Activated CD4-positive, alpha-beta T cell treated with anti-CD3 and anti-CD28 coated beads for 1 hour (primary cell): ENCODE measurements around the gene DYNC1LI1.
"Not testable (repeated sequence)": the region's sequence is repeated elsewhere in the genome, so short reads cannot be mapped to it uniquely, and the experiment has no call there.

Experiments
- DNase-seq: peaks from one replicate; pipeline ENCODE4 v3.0.0-alpha.2; 2020

Gene DYNC1LI1

DNA sequence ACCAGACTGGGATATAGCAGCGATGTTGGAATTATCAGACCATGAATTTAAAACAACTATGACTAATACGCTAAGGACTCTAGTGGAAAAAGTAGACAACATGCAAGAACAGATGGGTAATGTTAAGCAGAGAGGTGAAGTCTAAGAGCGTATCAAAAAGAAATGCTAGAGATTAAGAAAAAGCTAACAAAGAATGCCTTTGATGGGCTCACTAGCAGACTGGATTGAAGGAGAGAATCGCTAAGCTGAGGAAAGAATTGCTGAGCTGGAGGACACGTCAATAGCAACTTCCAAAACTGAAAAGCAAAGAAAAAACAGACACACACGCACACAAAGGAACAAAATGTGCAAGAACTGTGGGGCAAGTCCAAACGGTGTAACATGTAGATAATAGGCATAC lies 48.0 kb downstream of the DYNC1LI1 start:
- DNase-seq, result no peak

DNA sequence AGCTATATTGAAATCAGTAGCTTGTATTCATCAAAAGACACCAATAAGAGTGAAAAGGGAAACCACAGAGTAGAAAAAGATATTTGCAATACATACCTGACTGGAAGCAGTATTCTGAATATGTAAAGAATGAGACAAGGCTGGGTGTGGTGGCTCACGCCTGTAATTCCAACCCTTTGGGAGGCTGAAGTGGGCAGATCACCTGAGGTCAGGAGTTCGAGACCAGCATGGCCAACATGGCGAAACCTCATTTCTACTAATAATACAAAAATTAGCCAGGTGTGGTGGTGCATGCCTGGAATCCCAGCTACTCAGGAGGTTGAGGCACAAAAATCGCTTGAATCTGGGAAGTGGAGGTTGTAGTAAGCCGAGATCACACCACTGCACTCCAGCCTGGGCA lies 51.7 kb downstream of the DYNC1LI1 start:
- not testable (repeated sequence) for DNase-seq

DNA sequence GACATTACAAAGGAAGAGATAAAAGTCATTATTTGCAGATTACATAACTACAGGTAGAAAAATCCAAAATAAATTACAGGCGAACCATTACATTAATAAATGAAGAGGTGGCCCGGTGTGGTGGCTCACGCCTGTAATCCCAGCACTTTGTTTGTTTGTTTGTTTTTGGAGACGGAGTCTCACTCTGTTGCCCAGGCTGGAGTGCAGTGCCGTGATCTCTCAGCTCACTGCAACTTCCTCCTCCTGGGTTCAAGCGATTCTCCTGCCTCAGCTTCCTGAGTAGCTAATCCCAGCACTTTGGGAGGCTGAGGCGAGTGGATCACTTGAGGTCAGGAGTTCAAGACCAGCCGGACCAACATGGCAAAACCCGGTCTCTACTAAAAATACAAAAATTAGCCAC lies 53.9 kb downstream of the DYNC1LI1 start:
- not testable (repeated sequence) for DNase-seq

DNA sequence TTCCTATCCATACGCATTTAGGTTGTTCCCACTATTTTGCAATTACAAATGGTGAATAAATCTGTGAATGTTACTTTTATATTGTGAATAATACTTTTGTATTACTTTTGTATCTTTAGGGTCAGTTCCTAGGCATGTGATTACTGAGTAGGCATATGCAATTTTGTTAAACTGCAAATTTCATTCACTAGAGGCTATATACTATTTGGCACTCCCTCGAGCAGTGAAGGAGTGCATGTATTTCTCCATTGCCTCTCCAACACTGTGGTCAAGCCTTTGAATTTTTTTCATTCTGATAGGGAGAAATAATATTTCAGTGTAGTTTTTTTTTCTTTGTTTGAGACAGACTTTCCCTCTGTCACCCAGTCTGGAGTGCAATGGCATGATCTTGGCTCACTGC lies 59.7 kb downstream of the DYNC1LI1 start:
- no peak for DNase-seq

DNA sequence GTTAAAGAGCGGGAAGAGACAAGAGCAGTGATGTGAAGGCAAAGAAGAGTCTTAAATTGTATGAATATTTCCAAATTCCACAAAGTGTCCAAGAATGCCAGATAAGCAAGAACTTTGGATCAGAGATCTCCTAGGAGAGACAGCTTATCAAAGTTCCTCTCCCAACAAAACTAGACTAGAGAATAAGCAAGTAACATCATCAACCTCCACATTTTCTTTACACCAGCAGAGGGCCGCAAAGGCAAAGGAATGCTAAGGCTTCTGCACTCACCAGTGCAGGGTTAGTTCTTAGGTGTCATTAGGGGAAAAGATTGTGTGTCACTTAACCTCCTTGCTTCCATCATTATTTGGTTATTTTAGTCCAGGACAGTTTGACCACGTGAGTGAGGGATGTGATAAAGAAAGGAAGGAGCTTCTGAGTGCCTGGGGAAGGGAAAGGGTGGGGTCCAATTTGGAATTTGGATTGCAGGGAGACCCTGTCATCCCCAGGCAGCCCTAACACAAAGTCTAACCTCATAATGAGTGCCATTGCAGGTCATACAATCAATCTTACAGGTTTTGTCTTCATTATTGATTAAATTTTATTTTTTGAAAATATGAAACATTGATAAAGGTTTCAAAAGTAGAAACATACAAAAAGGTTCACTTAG lies 60.5 kb downstream of the DYNC1LI1 start:
- DNase-seq, result peak; percentile 41

DNA sequence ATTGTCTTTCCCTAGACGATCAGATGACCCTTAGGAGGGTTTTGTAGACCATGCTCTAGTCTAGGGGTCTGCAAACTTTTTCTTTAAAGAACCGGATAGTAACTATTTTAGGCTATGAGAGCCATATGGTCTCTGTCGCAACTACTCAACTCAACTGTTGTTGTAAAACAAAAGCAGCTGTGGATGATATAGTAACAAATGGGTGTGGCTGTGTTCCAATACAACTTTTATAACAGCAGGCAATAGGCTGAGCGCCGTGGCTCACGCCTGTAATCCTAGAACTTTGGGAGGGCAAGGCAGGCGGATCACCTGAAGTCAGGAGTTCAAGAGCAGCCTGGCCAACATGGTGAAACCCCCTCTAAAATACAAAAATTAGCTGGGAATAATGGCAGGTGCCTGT lies 61.9 kb downstream of the DYNC1LI1 start:
- DNase-seq, result no peak

DNA sequence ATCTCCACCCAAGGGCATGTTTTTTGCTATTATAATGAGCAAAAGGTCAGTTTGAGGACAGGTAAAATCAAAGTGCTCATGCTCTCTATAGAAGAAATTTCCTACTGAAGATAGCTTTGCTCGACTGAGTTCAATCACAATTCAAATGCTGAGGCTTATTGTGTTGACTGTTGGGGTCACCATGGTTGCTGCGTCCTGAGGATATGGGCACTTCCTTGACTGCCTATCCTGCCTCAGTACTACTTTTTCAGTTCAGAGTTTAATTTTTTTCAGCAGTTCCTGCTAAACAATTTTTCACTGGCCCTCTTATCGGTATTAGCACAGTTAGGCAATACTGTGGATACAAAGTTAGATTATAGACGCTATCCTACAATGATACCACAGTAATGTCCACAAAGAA lies 64.2 kb downstream of the DYNC1LI1 start:
- DNase-seq, result no peak

DNA sequence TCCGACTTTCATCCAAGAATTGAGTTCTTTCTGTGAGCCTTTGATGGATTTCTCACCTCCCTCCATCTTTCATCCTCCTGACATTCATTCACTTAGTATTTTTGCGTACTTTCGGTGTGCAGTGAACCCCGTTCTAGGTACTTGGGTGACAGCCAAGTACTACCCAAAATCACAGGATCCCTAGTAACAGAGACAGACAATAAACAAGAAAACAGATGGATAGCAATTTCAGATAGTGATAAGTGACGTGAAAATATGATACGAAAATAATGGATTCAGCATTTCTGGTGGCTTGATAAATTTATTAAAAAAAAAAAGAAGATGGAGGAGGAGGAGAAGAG lies 67.7 kb downstream of the DYNC1LI1 start:
- no peak for DNase-seq

DNA sequence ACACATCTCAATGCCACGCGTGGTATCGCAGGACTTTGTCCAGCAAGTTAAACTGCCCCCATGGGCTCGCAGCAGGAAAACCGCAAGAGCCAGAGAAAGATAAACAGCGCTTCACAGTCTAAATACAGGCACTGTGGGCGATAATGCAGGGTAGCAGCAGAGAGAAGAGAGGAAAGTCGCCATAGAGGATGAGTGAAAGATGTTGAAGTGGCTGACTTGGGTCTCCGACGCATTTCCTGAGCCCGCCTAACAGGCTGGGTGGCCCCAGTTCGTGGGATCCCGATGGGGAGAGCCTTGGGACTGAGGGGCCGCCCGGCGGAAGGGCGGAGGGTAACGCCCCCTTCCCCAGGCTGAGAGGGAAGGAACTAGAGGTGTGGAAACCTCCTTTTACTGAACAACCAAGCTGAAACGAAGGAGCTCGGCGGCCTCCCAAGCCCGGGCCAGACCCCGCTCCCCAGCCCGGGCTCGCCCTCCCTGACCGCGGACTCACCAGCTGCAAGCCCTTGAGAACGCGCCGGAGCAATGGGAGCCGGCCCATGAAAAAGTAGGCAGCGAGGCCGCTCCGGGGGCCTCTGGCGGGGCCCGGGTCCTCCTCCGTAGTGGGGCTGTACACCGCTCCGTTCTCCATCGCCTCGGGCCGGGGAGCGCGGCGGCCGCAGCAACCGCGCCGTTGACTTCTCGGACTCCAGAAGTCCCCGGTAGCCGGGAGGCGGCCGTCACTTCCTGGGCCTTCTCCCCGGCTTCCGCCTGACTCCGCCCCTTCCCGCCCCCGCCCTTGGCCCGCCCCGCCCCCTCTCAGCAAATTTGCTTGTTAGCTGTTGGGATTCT lies 68.3 kb downstream of the DYNC1LI1 start, which contains the start of gene CMTM6:
Gene CMTM6, minus strand, starts transcription at position 735 of the 828 bp plus-strand sequence. Its CDS starts 107 bp downstream, at position 628.
- DNase-seq, result peak; percentile 58

DNA sequence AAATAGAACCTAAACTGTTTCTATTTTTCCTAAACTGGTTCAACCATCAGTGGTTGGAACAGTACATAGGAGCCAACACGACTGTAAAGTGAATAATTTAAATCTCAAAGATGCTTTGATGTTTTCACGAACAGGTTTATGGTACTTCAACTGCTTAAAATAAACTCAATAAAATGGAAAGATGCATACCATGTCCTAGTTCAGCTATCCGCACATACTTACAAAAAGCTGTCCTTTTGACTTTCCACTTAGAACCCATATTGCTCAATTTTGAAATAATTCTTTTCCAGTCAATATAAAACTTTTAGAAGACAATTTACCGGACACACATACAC lies 68.9 kb downstream of the DYNC1LI1 start:
- no peak for DNase-seq

DNA sequence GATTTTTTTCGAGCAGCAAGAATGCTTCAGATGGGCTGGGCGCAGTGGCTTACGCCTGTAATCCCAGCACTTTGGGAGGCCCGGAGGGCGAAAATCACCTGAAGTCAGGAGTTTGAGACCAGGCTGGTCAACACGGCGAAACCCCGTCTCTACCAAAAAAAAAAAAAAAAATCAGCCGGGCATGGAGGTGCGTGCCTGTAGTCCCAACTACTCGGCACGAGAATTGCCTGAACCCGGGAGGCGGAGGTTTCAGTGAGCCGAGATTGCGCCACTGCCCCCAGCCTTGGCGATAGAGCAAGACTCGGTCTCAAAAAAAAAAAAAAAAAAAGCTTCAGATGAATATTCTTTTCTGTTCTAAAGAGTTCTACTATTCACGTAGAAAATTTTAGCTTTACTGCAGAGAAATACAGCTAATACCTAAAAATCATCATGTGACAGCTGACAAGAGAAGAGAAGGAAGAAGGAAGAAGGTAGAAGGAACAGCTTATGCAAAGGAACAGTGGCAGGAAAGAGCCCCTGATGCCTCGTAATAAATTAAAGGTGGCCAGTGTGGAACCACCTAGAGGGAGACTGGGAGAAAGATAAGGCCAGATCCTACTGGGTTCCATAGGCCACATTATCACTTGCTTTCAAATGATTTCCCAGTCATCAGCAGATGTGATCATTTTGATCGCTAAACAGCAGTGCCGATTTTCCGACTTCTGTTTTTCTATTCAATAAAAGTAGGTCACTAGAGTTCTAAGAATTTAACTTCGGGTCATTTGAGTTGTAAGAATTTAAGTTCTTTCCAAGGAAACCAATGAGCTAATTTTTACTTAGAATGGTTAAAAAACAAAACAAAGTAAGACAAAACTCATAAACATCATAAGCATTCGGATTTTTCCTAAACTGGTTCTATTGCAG lies 69.5 kb downstream of the DYNC1LI1 start:
- no peak for DNase-seq

DNA sequence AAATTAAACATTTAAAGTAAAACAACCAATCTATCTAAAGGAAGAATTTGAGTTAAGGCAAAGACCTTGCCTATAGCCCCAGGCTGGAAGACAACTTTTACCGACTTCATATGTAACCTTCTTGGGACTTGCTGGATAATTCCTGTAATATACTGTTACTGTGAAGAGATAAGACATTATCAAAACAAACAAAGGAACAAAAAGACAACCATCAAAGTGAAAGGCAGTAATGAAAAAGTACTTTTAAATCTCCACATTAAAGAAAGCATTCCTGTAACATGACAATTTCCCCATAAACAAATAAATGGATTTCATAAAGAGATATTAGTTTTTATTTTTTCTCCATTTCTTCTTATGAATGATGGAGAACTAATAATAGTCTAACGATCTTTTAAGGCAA lies 70.4 kb downstream of the DYNC1LI1 start:
- DNase-seq, result no peak

DNA sequence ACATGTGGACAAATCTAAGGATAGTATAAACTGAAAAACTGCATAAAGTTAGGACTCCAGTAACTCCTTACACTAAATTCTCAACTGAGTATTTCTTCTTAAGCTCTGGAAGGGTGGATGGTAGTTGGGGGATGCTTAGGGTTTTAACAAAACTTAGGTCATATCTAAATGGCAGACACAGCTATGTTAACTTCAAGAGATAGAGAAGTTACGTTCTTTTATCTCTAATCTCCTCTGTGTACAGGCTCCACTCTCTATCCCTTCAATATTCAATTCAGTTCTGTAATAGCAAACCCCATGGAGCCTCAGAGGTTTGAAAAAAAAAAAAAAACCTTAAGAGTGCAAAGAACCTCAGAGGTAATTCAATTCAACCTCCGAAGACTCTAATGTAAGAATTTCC lies 71.1 kb downstream of the DYNC1LI1 start:
- DNase-seq, result no peak

DNA sequence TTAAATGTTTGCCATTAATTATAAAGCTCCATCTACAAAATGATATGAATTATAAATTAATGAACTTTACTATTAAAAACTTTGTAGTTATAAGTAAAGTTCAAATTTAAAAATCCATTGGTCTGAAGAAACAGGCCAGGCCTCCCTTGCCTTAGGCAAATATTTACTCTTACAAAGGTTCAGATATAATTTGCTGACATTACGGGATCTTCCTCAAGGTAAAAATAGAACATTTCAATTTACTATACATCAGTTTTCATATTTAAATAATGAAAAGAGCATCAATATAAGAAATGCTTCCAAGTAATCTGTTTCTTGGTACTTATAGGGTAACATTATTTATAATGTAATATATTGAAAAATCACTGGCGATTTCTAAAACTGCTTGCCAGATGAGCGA lies 71.7 kb downstream of the DYNC1LI1 start:
- DNase-seq, result no peak

DNA sequence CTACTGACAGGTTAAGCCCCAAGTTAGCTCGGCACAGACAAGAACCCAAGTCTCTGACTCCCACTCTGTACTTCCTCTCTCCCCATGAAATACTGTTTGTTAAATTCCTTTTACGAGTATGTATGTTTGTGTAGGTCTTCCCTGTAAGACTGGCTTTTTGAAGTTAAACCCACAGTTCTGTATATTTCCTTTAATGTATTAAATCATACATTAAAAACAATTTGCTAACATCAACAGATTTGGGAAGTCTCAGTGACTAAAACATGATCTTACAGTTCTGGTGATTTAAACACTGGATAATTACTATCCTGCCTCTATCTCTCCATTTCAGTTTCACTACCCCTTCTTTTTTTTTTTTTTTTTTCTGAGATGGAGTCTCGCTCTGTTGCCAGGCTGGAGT lies 72.4 kb downstream of the DYNC1LI1 start:
- DNase-seq, result no peak

DNA sequence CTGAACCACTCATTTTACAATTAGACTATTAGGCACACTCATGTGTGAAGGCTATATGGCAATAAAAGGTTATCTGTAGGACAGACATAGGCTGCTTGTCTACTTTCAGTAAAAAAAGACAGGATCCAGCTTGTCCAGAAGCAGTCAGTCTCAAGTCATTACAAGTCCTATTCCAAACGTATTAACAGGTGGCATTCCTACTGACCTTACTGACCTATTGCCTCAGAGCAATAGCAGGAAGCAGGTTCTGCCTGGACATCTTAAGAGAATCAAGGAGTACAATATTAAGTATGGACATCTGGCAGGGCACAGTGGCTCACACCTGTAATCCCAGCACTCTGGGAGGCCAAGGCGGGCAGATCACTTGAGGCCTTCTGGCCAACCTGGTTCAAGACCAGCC lies 75.0 kb downstream of the DYNC1LI1 start:
- DNase-seq, result no peak

DNA sequence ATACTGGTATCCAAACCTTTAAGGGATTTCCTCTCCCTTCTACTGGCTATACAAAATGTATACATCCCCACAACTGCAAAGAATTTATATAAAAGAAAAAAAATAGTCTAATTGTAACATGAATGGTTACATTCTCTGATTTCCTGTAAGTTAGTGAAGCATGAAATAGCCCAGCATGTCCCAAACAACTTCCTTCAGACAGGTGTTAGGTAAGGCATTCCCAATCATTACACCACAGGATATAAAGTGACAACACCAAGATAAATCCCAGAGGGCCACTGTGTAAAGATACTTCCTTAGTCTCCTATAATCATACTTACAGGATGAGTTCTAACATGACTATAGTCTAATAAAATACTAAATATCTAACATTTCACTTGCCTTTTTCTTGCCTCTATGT lies 75.6 kb downstream of the DYNC1LI1 start:
- DNase-seq, result no peak

DNA sequence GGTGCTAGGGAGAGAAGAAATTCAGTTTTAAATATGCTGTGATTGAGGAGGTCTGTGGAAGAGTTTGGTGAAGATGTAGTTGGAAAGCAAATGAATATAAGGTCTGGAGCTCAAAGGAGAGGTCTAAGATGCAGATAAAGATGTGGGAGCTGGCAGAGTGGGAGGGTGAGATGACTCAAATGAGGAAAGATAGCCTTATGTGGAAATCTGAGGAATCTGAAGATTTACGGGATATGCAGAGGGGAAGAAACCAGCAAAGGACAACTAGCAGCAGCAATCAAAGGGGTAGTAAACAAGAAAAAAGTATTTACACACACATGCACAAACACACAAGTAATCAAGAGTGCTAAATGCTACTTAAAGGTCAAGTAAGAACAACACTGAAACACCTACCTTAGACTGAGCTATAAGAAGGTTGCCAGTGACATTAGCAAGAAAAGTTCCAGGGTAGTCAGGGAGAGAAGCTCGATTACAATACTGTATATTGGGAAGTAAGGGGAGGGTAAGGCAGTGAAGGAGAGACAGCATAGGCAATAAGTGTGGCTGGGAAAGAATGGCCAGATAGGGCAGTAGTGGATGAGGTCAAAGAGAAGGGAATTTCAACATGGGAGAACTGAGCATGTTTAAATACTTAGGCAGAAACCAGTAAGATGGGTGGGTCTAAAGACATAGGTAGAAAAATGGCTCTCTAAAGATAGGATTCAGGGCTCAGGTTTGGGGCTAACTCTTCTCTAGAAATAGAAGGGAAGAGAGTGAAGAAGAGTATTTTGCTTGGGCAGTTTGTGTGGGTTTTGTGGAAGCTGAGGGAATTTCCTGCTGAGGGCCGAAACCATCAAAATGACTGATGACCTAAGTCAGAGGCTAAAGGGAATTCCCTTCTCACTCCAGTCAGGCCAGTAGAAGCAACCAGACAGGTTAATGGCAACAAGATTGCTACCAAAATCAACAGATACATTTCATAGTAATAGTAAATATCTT lies 76.9 kb downstream of the DYNC1LI1 start:
- DNase-seq, result no peak

DNA sequence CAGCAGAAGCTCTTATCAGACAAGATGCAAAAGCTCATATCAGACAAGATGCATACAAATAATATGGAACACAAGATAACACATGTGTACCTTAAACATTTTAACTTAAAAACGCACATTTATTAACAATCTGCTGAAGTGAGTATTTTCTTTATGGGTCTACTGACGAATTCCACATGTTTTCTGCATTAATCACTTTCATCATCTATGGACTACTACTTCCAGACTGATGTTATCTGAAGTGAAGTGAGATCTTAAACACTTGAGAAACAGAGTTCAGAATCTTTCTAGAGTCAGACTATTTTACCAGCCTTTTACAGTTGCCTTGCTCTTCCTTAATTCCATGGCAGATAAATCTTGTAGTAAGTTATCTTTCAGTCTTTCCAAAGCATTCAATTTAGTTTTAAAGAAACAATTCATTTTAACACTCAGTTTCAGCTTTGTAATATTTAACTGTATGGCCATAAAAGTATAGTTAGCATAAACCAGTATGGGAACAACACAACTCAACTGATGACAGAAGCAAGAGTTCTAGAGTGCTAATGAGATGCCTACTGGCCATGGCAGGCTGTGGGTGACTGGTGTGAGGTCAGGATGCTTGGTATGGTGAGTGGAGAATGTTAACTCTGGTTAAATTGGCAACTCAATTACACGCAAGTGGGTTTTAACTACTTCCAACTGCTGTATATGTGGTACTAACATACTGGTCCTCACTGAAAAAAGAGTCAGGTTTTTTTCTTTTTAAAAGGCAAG lies 77.8 kb downstream of the DYNC1LI1 start:
- DNase-seq, result no peak

DNA sequence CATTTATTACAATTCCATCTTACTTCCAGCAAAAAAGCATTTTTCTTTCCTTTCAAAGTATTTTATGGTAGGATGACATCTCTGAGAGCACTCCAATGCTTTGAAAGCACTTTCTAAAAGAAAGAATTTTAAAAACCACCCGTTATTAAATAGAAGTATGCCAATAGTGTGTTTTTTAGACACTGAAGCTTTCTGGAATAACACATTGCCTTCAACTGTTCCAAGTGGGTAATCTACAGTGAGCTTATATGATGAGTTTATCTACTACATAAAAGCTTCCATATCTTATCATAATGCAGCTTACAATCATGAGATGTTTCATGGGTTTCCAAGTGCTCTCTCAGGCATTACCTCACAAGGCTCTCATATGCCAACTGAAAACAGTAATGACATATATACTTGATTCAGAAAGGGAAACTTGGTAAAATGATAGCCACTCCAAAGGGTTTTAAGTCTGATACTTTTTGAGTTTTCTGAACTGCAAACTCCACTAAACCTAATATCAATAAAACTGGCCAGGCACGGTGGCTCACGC lies 82.1 kb downstream of the DYNC1LI1 start:
- no peak for DNase-seq

DNA sequence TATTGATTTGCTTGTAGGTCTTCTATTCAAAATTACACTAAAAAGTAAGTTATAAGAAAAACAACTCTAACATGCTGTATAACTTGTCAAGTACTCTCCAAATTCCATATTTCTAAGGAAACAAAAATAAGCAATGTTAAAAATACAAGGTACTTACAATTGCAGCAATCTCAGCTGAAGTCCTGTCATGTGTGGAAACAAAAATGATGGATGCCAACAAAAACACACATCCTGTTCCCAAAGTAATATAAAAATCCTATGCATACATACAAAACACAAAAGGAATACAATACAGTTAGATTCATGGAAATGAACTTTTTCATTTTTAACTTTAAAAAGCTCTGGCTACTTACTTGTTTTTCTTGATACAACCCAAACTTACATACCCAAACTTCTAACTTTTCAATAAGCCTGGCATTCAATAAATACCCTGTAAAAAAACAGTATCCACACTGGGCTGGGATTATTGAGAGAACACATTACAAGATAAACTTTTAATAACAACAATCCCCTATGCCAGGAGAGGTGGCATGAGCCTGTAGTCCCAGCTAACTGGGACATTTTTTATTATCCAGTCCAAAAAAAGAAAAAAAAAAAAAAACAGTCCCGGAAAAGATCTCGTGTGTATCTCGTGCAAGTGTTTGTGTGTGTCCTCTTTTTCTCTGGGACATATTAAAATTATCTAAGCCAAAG lies 82.7 kb downstream of the DYNC1LI1 start:
- no peak for DNase-seq
